ENCODE data around the gene HSPB1.
"Not testable (repeated sequence)": the region's sequence is repeated elsewhere in the genome, so short reads cannot be mapped to it uniquely, and the experiment has no call there.

Gene HSPB1

DNA sequence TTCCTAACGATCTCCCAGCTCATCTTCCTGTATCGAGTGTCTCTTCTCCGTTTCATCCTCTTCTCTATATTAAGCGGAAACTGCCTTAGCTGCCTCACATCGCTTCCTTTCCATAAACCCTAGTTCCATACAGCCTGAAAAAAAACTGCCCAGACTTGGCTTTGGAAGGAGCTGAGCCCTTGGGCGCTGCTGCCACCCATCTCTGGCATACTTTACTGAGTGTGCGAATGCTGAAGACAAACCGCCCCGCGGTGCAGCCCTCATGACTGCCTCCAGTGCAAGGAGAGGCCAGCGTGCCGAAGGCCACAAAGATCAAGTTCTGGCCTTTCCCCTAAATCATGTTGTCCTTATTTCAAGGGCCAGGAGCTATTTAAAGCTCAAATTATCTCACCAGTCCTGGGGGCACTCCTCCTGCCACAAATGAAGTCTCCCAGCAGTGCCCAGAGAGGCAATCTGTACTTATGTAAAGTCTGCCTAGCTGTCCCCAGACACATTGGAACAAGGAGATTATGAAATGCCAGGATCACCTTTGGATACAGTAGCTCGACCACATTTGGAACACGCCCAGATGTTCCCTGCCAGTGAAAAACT lies 31.1 kb downstream of the HSPB1 start:
- DNase-seq (ENCODE audit: low spot score) = no peak

DNA sequence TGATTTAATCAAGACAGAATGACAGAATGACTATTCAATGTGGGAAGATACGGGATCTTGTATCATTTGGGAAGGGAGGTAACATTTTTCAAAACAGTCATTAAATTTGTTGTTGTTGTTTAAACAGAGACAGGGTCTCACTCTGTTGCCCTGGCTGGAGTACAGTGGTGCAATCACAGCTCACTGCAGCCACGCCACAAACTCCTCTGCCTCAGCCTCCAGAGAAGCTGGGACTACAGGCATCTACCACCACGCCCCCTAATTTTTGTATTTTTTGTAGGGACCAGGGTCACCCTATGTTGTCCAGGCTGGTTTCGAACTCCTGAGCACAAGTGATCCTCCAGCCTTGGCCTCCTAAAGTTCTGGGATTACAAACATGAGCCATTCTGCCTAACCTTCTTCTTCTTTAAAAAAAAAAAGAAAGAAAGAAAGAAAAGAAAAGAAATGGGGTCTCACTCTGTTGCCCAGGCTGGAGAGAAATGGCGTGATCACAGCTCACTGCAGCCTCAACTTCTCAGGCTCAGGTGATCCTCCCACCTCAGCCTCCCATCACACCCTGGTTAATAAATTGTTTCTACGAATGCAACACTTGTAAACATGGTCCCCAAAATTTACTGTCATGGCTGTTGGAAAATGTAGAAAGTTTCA lies 32.0 kb downstream of the HSPB1 start:
- no peak for DNase-seq (ENCODE audit: low spot score)

DNA sequence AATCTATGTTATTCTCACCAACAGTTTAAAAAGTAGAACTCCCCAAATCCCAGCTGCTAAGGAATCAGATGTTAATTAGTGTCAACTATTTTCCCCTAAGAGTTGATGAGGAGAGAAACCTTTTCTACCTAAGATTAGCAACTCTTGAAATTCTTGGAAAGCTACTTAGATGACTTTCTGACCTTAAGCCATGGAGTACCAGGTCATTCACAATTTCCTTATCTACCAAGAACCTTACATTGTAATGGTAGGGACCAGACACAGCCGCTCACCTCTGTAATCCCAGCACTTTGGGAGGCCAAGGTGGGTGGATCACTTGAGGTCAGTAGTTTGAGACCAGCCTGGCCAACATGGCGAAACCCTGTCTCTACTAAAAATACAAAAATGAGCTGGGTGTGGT lies 32.9 kb downstream of the HSPB1 start:
- not testable (repeated sequence) for DNase-seq (ENCODE audit: low spot score)

DNA sequence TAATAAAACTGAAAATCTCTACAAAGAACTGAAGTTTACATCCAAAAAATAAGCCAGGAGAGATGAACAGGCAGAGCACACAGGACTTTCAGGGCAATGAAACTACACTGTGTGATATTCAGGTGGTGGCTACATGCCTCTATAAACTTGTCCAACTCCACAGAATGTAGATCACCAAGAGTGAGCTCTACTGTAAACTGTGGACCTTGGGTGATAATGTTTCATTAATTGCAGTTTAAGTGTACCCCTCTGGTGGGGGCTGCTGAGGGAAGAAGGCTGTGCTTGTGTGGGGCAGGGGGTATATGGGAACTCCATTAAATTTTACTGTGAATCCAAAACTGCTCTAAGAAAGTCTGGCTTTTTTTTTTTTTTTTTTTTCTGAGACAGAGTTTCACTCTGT lies 33.6 kb downstream of the HSPB1 start:
- no peak for DNase-seq (ENCODE audit: low spot score)

DNA sequence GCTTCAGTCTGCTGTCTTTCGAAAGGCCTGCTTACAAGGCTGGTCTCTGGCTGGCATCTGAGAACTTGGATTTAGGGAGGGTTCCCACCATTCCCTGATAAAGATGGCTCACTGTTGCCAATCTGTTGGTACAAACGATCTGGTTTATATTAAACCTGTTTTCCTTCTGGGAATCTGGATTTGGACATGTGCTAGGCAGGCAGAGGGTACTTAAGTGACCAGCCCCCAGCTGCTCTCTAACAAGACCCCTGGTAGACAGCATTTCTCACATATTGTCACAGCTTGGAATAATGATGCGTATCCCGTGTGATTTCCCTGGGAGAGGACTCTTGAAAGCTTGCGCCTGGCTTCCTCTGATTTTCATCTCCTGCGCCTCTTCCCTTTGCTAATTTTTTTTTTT lies 34.7 kb downstream of the HSPB1 start:
- DNase-seq (ENCODE audit: low spot score) = no peak

DNA sequence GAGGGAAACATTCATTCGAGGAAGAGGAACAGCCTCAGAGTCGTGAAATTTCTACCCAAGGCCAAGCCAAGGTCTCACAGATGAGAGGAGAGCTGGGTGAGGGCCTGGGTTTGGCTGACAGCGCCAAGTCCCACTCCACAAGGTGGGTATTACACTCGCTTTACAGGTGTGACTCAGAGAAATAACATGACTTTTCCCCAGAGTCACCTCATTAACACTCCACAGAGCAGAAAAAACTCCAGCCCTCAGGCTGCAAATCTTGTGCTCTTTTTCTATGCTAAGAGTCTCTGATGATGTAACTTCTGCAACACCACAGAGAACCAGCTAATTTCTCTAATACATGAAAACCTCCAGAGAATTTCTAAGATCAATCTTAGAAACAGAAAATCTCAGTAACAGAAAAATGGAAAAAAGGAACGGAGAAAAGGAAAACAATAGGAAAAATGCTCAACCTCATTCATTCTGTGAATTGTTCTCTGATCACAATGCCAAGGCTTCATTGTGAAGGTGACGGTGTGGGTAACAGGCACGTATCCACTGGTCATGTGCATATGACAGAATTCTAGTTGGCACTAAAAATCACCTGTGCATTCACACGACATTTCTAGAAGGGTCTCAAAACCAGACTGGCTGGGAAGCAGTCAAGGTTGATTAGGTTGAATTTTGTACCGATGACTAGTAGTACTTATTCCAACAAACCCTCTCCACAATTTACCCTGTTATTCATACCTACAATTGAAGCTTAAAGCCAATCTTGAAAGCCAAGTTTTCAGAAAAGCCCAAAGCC lies 36.0 kb downstream of the HSPB1 start:
- no peak for DNase-seq (ENCODE audit: low spot score)

DNA sequence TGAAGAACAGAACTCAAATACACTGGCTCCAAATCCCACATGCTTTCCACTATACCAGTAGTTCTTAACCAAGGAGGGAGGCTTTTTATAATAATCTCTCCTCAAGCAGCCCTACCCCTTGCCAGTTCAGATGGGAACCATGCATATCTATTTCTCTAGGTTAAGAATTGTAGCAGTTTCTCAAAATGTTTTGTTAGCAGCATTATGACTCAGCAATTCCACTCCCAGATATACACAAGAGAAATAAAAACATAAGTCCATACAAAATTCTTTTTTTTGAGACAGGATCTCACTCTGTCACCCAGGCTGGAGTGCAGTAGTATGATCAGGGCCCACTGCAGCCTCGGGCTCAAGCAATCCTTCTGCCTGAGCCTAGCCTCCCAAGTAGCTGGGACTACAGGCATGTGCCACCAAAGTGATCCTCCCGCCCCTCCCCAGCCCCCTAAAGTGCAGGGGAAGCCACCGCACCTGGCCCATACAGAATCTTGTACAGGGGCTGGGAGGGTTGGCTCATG lies 38.2 kb downstream of the HSPB1 start:
- DNase-seq (ENCODE audit: low spot score) = no peak

DNA sequence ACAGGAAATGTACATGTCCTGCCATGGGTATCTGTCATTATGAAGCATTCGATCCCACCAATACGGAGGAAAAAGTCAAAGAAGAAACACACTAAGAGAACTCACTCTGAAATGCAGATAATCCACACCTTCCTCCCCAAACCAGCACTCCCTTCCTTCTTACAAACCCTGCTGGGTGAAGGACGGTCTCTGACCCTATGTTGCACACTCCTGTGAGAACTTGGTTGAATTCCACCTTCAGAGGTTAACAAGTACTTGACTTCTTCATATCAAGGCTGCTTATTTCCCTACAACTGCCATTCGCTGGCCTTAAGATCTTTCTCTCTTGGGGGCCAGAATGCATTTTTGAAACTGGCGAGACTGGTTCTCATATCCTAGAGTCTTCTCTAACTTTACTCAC lies 39.7 kb downstream of the HSPB1 start:
- DNase-seq (ENCODE audit: low spot score) = no peak

DNA sequence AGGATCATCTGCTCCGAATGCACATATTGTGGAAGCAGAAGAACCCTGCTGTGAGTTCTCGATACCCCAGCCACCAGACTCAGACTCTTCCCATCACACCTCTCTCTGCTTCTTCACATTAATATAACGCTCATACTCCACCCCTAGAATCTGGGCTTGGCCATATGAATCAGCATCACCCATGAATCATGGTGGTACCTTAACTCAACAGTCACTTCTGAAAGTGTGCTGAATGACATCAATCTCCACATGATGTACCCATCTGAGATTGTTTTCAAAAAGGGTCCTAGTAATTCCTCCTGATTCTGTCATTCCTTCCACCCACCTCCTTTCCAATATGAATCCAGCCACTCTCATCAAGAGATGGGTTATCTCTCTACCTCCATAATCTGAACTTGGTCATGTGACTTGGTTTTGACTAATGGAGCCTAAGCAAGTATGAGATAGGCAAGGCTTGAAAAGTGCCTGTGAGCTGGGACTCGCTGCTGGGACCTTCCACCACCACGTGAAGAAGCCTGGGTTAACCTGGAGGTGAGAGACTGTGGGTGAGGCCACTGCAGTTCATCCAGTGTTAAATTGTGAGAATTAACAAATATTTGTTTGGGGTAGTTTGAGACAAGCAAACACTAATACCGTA lies 40.9 kb downstream of the HSPB1 start:
- no peak for DNase-seq (ENCODE audit: low spot score)

DNA sequence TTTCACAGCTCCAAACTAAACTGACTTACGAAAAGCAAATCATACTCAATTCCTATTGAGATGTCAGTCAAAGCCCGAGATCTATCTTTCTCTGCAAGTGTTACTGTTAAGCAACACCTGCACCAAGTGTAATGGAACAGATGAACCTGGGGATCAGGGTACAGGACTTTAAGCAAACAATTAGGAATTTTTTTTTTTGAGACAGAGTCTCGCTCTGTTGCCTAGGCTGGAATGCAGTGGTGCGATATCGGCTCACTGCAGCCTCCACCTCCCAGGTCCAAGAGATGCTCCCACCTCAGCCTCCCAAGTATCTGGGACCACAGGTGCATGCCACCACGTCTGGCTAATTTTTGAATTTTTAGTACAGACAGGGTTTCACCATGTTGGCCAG lies 41.5 kb downstream of the HSPB1 start:
- no peak for DNase-seq (ENCODE audit: low spot score)

DNA sequence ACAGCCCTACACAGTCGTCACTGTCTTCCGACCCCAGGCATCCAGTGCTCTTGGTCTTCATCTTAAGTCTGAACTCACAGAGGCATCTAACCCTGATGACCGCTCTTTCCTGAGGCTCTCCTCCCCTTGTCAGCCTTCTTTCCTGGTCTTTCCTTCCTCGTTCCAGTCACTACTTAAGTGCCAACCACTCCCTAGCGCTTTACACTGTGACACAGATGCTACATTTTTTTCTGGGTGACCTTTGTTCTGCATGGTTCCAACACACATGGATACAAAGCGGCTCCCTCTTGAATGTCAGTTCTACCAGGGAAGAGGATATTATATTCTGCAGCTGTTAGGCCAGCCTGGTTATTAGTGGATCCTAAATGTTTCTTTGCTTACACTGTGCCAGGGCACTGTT lies 43.6 kb downstream of the HSPB1 start:
- DNase-seq (ENCODE audit: low spot score) = no peak

DNA sequence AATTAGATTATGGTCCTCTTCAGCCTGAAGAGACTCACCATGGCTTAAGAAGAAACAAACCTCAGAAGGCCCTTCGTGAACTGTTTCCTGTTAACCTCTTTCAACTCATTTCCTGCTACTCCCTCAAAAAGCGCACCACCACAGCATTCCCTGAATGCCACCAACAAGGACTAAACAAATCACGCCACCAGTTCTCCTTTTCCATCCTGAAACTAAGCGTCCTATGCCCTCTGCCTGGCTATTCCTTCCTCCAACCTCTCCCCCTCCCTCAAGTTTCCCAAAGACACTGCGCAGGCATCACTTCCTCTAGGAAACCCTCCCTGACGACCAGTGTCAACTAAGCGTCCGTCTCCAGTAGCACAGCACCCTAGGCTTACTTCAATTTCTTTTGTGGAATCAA lies 44.3 kb downstream of the HSPB1 start:
- DNase-seq (ENCODE audit: low spot score) = no peak

DNA sequence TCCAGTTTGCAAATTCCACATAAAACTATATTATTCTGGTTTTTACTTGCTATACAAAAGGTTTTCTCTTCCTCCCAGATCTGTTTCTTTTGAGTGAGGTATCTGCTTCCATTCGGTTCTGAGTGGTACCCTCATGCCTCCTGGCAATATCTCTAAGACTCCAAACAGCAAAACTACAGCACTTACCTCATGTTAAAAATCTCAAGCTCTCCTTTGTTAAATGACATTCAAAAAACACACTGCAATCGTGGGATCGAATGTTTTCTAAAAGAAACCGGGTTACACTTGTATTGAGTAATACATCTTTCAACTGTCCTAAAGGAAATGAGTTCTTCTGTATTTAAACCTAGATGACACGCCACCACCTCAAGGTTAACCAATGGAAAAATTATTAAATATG lies 45.2 kb downstream of the HSPB1 start:
- no peak for DNase-seq (ENCODE audit: low spot score)

DNA sequence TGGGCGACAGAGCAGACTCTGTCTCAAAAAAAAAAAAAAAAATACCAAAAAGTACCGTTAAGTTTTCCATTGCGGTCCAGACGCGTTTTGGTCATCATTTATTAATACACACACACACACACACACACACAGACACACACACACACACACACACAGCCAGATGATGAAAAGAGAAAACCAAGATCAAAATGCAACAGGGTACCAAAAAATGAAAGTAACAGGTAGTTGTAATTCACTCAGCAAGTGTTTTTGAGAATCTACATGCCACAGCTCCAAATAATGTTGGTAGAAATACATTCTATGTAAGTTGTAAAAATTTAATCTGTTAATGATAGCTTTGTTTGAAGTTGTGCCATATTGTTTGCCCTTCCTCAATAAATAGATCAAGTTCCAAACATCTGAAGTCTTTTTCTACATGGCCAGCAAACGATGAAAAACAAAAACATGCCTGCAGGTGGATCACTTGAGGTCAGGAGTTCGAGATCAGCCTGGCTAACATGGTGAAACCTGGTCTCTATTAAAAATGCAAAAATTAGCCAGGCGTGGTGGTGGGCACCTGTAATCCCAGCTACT lies 46.9 kb downstream of the HSPB1 start:
- DNase-seq (ENCODE audit: low spot score) = no peak

DNA sequence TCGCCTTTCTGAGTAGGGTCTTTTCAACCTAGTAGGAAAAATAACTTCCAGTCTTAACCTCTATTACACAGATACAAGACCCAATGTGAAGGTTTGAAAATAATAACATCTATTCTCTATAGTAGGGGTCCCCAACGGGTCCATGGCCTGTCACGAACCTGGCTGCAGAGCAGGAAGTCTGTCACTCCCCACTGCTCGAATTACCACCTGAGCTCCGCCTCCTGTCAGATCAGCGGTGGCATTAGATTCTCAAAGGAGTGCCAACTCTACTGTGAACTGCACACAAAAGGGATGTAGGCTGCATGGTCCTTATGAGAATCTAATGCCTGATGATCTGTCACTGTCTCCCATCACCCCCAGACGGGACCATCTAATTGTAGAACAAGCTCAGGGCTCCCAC lies 48.9 kb downstream of the HSPB1 start:
- no peak for DNase-seq (ENCODE audit: low spot score)

DNA sequence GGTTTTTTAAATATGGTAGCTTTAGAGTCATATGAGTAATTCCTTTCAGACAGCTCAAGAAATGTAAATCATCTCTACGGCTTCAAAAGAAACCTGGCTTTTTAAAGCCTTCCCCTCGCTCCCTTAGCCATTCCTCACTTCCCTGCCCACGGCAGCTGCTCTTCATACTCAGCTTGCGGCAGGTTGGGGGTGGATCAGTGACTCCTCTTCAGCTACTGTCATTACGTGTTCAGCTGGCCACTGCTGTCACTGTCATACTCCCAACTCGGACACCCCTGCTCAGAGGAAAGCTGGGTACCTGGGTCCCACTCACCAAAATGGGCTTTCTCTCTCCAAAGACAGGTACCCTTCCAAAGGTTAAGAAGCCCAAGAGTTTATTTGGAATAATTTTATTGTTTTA lies 49.7 kb downstream of the HSPB1 start:
- DNase-seq (ENCODE audit: low spot score) = no peak

DNA sequence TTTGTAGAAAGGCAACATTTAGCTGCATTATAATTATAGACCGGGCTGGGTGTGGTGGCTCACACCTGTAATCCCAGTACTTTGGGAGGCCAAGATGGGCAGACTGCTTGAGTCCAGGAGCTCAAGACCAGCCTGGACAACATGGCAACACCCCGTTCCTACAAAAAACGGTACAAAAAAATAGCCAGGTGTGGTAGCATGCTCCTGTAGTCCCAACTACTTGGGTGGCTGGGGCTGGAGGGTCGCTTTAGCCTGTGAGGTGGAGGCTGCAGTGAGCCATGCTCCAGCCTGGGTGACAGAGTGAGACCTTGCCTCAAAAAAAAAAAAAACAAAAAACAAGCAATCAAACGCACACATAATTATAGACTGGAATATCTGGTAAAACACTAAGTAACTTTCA lies 51.3 kb downstream of the HSPB1 start:
- no peak for DNase-seq (ENCODE audit: low spot score)

Measured in germinal center (tissue), 1 donor.